Measurements from ENCODE around the gene RNASE13.

Gene RNASE13

DNA sequence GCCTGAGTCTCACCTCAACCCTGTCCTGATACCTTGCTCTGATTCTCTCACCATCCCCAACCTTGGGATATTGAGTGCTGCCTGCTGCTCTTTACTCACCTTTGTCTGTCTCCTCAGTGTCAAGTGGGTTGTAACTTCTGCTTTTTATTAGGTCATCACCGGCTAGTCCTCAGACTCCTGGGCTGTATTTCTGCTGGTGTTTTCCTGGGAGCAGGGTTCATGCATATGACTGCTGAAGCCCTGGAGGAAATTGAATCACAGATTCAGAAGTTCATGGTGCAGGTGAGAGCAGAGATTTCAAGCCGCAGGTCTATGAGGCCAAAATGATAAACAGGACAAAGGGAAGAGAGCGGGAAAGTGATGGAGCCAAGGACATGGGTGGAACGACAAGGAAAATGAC lies 35.0 kb downstream of the RNASE13 start:
- FAIRE-seq (no peak), DNase-seq (ENCODE audit: insufficient read length, low spot score) (no peak)
- TF ChIP-seq POLR2AphosphoS5 (IDR thresholded peaks at IDR 0.05; ENCODE audit: low read depth, low read length): no peak
- TF ChIP-seq TAF1 (IDR thresholded peaks at IDR 0.05; ENCODE audit: low read depth, low read length): no peak
- no peak for TF ChIP-seq SPI1 (IDR thresholded peaks at IDR 0.05; ENCODE audit: low read depth, low read length)
- TF ChIP-seq PAX5 (IDR thresholded peaks at IDR 0.05; ENCODE audit: insufficient read depth, low read length, severe bottlenecking): no peak
- no peak for TF ChIP-seq POU2F2 (IDR thresholded peaks at IDR 0.05; ENCODE audit: low read depth, low read length)
- no peak for TF ChIP-seq POLR2A (IDR thresholded peaks at IDR 0.05; ENCODE audit: low read depth, low read length)

DNA sequence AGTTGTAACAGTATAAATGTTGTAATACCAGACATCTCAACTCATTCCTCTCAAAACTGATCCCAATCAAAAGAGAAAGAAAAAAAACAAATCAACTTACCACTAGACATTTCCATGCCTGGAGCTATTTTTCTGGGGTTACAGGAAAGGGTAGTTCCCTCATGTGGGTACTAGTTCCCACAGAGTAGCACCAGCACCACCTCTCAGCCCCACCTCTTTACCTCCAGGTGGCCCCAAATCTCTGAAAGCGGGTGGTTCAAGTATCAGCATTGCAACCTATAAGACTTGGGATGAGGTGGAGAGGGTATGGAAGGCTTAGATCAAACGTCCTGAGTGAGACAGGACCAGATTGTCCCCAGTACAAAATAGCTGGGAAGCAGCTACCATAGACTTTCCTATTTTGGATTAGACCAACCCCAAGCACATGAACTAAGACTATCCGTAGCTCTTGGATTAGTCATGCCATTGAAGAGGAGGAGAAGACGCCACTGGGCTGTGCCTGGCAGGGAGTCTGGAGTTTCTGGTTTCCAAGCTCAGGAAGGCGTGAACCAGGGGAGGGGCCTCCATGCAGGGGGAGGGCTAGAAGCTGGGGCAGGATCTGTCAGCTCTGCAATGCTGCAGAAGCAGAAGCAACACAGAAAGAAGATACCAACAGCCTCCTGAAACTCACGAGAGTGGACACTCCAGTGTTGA lies 35.8 kb downstream of the RNASE13 start, which contains the start of gene SLC39A2:
Gene SLC39A2 (plus strand): TSS at position 620 of the 693 bp plus-strand sequence. CDS start 154 bp downstream, outside the sequence.
- DNase-seq (ENCODE audit: insufficient read length, low spot score) (no peak), FAIRE-seq (no peak)

DNA sequence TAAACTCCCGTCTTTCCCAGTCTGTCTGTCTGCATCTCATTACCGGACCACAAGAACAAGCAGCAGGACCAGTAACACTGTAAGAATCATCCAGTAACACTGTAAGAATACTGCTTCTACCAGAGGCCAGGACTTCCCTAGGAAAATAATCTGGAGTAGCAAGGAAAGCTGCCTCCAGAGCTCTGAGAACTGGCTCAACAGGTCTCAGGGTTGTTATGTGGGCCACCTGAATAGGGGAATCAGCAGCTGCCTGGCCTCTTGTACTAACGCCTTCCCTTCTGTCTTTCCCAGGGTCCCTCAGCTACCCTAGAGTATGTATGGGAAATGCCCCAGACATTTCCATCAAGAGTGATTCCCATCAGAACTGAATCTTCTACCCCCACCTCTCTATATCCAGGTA lies 36.5 kb downstream of the RNASE13 start:
- no peak for DNase-seq (ENCODE audit: insufficient read length, low spot score)
- TF ChIP-seq SPI1 (IDR thresholded peaks at IDR 0.05; ENCODE audit: low read depth, low read length) (no peak), POU2F2 (IDR thresholded peaks at IDR 0.05; ENCODE audit: low read depth, low read length) (no peak), TAF1 (IDR thresholded peaks at IDR 0.05; ENCODE audit: low read depth, low read length) (no peak), POLR2A (IDR thresholded peaks at IDR 0.05; ENCODE audit: low read depth, low read length) (no peak)
- FAIRE-seq: no peak

More for the DNA sequence above, 35.8 kb downstream of the RNASE13 start, which contains the start of gene SLC39A2:
- TF ChIP-seq PAX5 (IDR thresholded peaks at IDR 0.05; ENCODE audit: insufficient read depth, low read length, severe bottlenecking): no peak
- TF ChIP-seq TAF1 (IDR thresholded peaks at IDR 0.05; ENCODE audit: low read depth, low read length): no peak
- TF ChIP-seq POU2F2 (IDR thresholded peaks at IDR 0.05; ENCODE audit: low read depth, low read length): no peak
- no peak for TF ChIP-seq POLR2A (IDR thresholded peaks at IDR 0.05; ENCODE audit: low read depth, low read length)
- no peak for TF ChIP-seq POLR2AphosphoS5 (IDR thresholded peaks at IDR 0.05; ENCODE audit: low read depth, low read length)
- no peak for TF ChIP-seq SPI1 (IDR thresholded peaks at IDR 0.05; ENCODE audit: low read depth, low read length)

DNA sequence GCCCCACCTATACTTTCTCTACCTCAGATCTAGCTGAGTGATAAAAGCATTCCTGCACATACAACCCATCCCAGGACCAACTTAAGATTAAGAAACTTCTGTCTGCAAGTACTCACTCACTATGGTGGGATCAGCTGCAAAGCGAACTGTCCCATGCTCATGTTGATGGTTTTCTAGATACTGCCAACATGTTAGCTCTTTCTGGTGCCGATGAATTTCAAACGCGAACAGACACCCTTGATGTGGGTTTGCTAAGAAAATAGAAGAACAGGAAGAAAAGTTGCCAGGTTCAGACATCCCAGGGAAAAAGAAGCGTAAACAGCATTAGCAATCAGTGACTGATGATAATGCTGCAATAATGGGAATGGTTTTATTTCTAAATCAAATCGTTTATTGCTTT lies 37.0 kb downstream of the RNASE13 start:
- no peak for TF ChIP-seq TAF1 (IDR thresholded peaks at IDR 0.05; ENCODE audit: low read depth, low read length)
- TF ChIP-seq POLR2AphosphoS5 (IDR thresholded peaks at IDR 0.05; ENCODE audit: low read depth, low read length): no peak
- TF ChIP-seq PAX5 (IDR thresholded peaks at IDR 0.05; ENCODE audit: insufficient read depth, low read length, severe bottlenecking): no peak
- no peak for TF ChIP-seq POU2F2 (IDR thresholded peaks at IDR 0.05; ENCODE audit: low read depth, low read length)
- TF ChIP-seq POLR2A (IDR thresholded peaks at IDR 0.05; ENCODE audit: low read depth, low read length): 0 out of 2 replicates have a peak, but pooled peaks have one; percentile 40
- no peak for TF ChIP-seq SPI1 (IDR thresholded peaks at IDR 0.05; ENCODE audit: low read depth, low read length)
- no peak for FAIRE-seq
- DNase-seq (ENCODE audit: insufficient read length, low spot score): no peak

DNA sequence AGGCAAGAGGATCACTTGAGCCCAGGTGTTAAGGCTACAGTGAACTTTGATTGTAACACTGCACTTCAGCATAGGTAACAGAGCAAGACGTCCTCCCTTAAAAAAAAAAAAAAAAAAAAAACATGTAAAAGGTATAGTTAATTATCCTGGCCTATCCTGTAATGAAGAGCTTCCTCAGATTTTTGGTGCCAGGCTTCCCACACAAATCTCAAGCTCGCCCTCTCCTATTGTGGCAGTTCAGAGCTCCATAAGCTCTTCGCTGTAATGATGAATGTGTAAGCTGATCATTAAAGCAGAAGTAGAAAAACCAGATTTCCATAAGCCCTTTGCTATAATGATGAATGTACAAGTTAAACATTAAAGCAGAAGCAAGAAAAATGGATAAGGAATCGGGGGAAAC lies 37.5 kb downstream of the RNASE13 start:
- FAIRE-seq (no peak), DNase-seq (ENCODE audit: insufficient read length, low spot score) (no peak)
- TF ChIP-seq POU2F2 (IDR thresholded peaks at IDR 0.05; ENCODE audit: low read depth, low read length): no peak
- TF ChIP-seq PAX5 (IDR thresholded peaks at IDR 0.05; ENCODE audit: insufficient read depth, low read length, severe bottlenecking): no peak
- no peak for TF ChIP-seq POLR2AphosphoS5 (IDR thresholded peaks at IDR 0.05; ENCODE audit: low read depth, low read length)
- no peak for TF ChIP-seq POLR2A (IDR thresholded peaks at IDR 0.05; ENCODE audit: low read depth, low read length)
- no peak for TF ChIP-seq SPI1 (IDR thresholded peaks at IDR 0.05; ENCODE audit: low read depth, low read length)
- no peak for TF ChIP-seq TAF1 (IDR thresholded peaks at IDR 0.05; ENCODE audit: low read depth, low read length)

DNA sequence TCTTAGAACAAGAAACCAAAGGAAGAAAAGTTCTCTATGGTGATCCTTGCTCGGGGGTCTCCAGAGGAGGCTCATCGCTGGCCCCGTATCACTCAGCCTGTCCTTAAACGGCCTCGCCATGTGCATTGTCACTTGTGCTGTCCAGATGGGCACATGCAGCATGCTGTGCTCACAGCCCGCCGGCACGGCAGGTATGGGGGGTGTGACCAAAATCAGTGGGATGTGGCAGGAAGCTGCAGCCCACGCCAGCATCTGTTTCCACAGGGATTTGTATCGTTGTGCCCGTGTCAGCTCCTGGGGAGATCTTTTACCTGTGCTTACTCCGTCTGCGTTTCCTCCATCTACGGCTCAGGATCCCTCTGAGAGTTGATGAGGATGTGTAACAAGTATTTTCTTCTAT lies 38.1 kb downstream of the RNASE13 start:
- FAIRE-seq (no peak), DNase-seq (ENCODE audit: insufficient read length, low spot score) (no peak)
- TF ChIP-seq TAF1 (IDR thresholded peaks at IDR 0.05; ENCODE audit: low read depth, low read length) (no peak), SPI1 (IDR thresholded peaks at IDR 0.05; ENCODE audit: low read depth, low read length) (no peak), POLR2AphosphoS5 (IDR thresholded peaks at IDR 0.05; ENCODE audit: low read depth, low read length) (no peak), POLR2A (IDR thresholded peaks at IDR 0.05; ENCODE audit: low read depth, low read length) (no peak), POU2F2 (IDR thresholded peaks at IDR 0.05; ENCODE audit: low read depth, low read length) (no peak), PAX5 (IDR thresholded peaks at IDR 0.05; ENCODE audit: insufficient read depth, low read length, severe bottlenecking) (no peak)

- TF ChIP-seq POLR2AphosphoS5 (IDR thresholded peaks at IDR 0.05; ENCODE audit: low read depth, low read length) (peak; percentile 87), POU2F2 (IDR thresholded peaks at IDR 0.05; ENCODE audit: low read depth, low read length) (peak; percentile 69), PAX5 (IDR thresholded peaks at IDR 0.05; ENCODE audit: insufficient read depth, low read length, severe bottlenecking) (no peak), TAF1 (IDR thresholded peaks at IDR 0.05; ENCODE audit: low read depth, low read length) (peak; percentile 79), POLR2A (IDR thresholded peaks at IDR 0.05; ENCODE audit: low read depth, low read length) (peak; percentile 88)
- peak; percentile 86 for FAIRE-seq
- DNase-seq (ENCODE audit: insufficient read length, low spot score): peak; percentile 79
Measured at GRCh38 chr14:20989787-20990600, 44.6 kb downstream of the RNASE13 start, which contains the start of gene METTL17. Gene METTL17, plus strand, starts transcription at chr14:20989980. Its CDS starts 23 bp downstream, at chr14:20990003.

GRCh38 chr14:20989471-20989786 lies 45.2 kb downstream of the RNASE13 start:
- TF ChIP-seq POLR2A (IDR thresholded peaks at IDR 0.05; ENCODE audit: low read depth, low read length): no peak; the same call in 1 of the 2 replicates
- no peak for TF ChIP-seq PAX5 (IDR thresholded peaks at IDR 0.05; ENCODE audit: insufficient read depth, low read length, severe bottlenecking)
- no peak for TF ChIP-seq POLR2AphosphoS5 (IDR thresholded peaks at IDR 0.05; ENCODE audit: low read depth, low read length)
- no peak for TF ChIP-seq SPI1 (IDR thresholded peaks at IDR 0.05; ENCODE audit: low read depth, low read length)
- TF ChIP-seq TAF1 (IDR thresholded peaks at IDR 0.05; ENCODE audit: low read depth, low read length): no peak
- no peak for TF ChIP-seq POU2F2 (IDR thresholded peaks at IDR 0.05; ENCODE audit: low read depth, low read length)
- no peak for DNase-seq (ENCODE audit: insufficient read length, low spot score)
- FAIRE-seq: no peak
